BJ (cell line): Measurements from ENCODE around the gene CHST8. TPM values are rescaled to one million over a fixed set of nuclear protein-coding genes. Genes with fewer than 3 reads are reported as not detected.

Experiments used
- CTCF ChIA-PET: fragments of 350-600 bp; formaldehyde crosslinking; extraction: SDS; loops from one replicate; lab custom pipeline; 2021; ENCODE audit warnings: antibody characterized with exemption, inconsistent platforms; lab: Yijun Ruan, JAX
- POLR2A ChIA-PET: fragments of 300-600 bp; sonication (Branson Sonifier 250); formaldehyde crosslinking; extraction: SDS; loops from one replicate; lab custom pipeline; 2021; ENCODE audit warnings: antibody characterized with exemption; lab: Charles Lee
- DNase-seq: peaks from one replicate; pipeline ENCODE4 v3.0.0-alpha.2; 2011; ENCODE audit warnings: low read depth
- H3K27me3 ChIP-seq: 2 replicates; pipeline ENCODE4 v1.6.0; 2011; ENCODE audit warnings: low read length; ENCODE audit not compliant: control insufficient read depth, insufficient read depth
- H3K36me3 ChIP-seq: 2 replicates; pipeline ENCODE4 v1.5.1; 2011; ENCODE audit warnings: low read length; ENCODE audit not compliant: control insufficient read depth, insufficient read depth
- H3K4me3 ChIP-seq: 2 replicates; pipeline ENCODE4 v1.5.1; 2011; ENCODE audit warnings: low read depth, mild to moderate bottlenecking, control low read depth, low read length
- polyA plus RNA-seq: library from polyadenylated mRNA; depleted of rRNA; stranded (reverse); fragments of >200 nt; gene quantifications from 2 replicates; pipeline ENCODE4 v1.2.3, GENCODE V29; 2011
- TF ChIP-seq, protein P1 (sequence below): IDR thresholded peaks from 2 replicates; pipeline ENCODE4 v1.5.1; 2011; ENCODE audit warnings: low read depth, mild to moderate bottlenecking, control low read depth, inconsistent platforms, low read length, moderate library complexity; ENCODE audit not compliant: insufficient read depth

Gene CHST8
- polyA plus RNA-seq, 1 experiment = 0.09 TPM

DNA sequence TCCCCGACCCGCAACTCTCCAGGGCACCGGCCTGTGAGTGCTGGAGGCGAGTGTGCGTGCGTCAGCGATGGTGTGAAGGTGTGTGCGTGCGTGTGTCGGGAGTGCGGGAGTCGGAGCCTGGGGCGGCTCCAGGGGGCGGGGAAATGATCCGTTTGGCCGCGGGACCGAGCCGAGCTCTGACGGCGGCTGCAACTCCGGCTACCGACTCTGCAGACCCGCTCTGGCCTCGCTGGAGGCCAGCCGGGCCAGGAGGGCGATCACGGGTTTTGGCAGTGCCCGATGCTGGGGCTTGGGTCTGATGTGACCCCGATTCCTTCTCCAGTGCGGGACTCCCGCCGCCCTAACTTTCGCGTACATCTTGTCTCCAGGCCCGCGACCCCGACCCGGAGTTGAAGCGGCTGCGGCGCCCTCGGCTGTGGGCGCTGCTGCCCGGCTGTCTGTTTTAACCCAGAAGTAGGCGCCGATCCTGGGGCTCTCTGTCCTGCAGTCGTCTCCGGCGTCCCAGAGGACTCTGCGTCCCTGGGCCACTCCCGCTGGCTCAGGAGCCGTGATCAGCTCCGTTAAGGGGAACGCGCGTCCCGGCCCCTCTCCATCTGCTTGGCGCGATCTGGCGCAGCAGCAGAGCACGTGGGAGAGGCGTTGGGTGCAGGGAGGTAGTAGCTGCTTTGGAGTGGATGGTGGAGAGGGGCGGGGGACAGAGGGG lies 1.2 kb downstream of the CHST8 start:
- no peak for DNase-seq
- no peak overlapping the region for H3K4me3 ChIP-seq
- peaks cover 32% of the 10 kb centered on the region for H3K27me3 ChIP-seq
- POLR2A ChIA-PET = no interaction called here
- CTCF ChIA-PET = interaction anchor here (1.5 kb wide), 1 partner anchor 13 kb away, joined by 3 read pairs; no protein-coding TSS in a partner anchor
- TF ChIP-seq, protein P1, sequence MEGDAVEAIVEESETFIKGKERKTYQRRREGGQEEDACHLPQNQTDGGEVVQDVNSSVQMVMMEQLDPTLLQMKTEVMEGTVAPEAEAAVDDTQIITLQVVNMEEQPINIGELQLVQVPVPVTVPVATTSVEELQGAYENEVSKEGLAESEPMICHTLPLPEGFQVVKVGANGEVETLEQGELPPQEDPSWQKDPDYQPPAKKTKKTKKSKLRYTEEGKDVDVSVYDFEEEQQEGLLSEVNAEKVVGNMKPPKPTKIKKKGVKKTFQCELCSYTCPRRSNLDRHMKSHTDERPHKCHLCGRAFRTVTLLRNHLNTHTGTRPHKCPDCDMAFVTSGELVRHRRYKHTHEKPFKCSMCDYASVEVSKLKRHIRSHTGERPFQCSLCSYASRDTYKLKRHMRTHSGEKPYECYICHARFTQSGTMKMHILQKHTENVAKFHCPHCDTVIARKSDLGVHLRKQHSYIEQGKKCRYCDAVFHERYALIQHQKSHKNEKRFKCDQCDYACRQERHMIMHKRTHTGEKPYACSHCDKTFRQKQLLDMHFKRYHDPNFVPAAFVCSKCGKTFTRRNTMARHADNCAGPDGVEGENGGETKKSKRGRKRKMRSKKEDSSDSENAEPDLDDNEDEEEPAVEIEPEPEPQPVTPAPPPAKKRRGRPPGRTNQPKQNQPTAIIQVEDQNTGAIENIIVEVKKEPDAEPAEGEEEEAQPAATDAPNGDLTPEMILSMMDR = no peak
- no peaks in the 10 kb centered on the region for H3K36me3 ChIP-seq

DNA sequence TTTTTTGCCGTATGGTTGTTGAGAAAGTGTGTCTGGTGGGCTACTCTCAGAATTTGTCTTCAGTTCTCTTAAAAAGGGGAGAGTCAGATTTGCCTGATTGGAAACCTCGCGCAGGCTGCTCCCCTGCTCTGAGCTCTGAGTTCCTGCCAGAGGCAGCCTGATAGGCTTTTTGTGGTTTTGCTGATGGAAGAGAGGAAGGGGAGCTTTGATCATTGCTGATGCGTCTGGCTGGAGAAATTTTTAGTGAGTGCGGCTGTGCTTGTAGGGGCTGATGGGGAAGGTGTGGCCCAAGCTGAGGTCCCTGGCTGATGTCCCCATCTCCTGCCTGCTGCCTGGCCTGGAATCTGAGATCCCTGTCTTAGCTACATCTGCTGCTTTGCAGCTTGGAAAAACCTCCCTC lies 2.8 kb downstream of the CHST8 start:
- POLR2A ChIA-PET = no interaction called here

DNA sequence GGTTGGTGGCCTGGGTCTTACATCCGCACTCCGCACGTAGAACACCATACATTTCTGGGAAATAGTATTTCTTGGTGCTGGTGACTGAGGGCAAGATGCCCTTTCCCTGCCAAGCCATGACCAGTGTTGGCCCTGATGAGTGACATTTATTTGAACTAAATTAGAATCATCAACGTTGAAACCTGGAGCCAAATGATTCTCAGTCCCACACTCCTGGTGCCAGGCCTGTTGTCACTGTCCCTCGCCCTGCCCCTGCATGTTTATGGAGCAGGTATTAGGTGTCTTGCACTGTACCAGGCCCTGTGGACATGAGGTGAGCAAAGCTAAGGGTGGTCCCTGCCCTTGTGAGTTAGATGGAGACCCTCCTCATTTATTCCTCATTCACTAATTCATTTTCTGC lies 5.8 kb downstream of the CHST8 start:
- CTCF ChIA-PET = no interaction called here
- POLR2A ChIA-PET = no interaction called here
- Histone ChIP-seq H3K36me3 (no peaks in the 10 kb centered on the region), H3K4me3 (no peak overlapping the region), H3K27me3 (peaks cover 18% of the 10 kb centered on the region)
- DNase-seq = no peak
- TF ChIP-seq, protein P1 = no peak

More for the DNA sequence above, 2.8 kb downstream of the CHST8 start:
- H3K36me3 ChIP-seq = no peaks in the 10 kb centered on the region
- H3K27me3 ChIP-seq = peaks cover 28% of the 10 kb centered on the region
- CTCF ChIA-PET = interaction anchor here (1.5 kb wide), 1 partner anchor 11 kb away, joined by 3 read pairs; no protein-coding TSS in a partner anchor
- H3K4me3 ChIP-seq = no peak overlapping the region
- TF ChIP-seq, protein P1 = no peak
- DNase-seq = no peak

DNA sequence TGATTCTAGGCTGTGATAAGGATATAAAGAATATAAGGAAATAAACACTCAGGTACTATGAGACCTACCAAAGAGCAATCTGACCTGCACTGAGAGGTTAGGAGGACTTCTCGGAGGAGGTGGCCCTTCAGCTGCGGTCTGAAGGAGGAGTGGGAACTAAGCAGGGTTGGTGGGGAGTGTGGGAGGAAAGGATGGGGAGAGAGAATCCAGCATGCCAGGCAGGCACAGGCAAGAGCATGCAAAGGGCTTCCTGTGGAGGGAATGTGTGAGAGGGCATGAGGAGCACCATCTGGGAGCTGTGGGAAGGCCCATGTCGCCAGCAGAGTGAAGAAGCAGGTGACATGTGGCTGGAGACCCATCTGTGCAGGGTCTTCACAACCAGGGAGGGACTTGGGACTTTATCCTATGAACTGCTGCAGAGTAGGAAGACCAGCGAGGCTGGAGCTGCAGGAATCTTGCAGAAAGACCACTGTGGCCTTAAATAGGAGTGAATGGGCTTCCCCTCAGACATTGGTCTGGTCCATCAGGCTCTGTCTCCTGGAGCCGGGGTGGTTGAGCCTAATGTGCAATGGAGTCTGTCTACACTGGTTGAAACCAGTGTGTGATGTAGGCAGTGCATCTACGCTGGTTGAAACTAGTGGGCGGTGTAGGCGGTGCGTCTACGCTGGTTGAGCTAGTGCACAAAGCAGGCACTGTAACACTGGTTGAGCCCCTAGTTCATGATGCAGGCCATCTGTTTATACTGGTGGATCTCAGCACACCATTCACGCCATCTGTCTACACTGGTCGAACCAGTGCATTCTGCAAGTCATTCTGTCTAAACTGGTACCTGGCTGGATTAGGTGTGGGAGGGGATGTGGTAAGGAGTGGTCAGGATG lies 6.4 kb downstream of the CHST8 start:
- ChIA-PET CTCF (no interaction called here), POLR2A (no interaction called here)
- no peak for DNase-seq

More for the DNA sequence above, 6.4 kb downstream of the CHST8 start:
- TF ChIP-seq, protein P1 = no peak
- no peaks in the 10 kb centered on the region for H3K36me3 ChIP-seq
- H3K27me3 ChIP-seq = peaks cover 14% of the 10 kb centered on the region
- no peak overlapping the region for H3K4me3 ChIP-seq
